ENCODE results near the gene NADK.

GRCh38 chr1:1752636-1753606 is 25.3 kb downstream of the NADK start:
- TF ChIP-seq GABPA (IDR thresholded peaks at IDR 0.05; ENCODE audit: low read depth, low read length) = no peak
- no peak for TF ChIP-seq GABPA (CRISPR knock-in tag; IDR thresholded peaks at IDR 0.05; ENCODE audit: low read depth)
- TF ChIP-seq MTERF4 (CRISPR knock-in tag; IDR thresholded peaks at IDR 0.05) = no peak
- no peak for TF ChIP-seq YY1 (IDR thresholded peaks at IDR 0.05; ENCODE audit: insufficient read depth, insufficient replicate concordance, low read depth, low read length)
- TF ChIP-seq ZBTB49 (CRISPR knock-in tag; IDR thresholded peaks at IDR 0.05; ENCODE audit: borderline replicate concordance) = no peak
- TF ChIP-seq REST (IDR thresholded peaks at IDR 0.05; ENCODE audit: borderline replicate concordance in 1 of 2, low read depth in 1 of 2, low read length in 2 of 2) = no peak
- no peak for TF ChIP-seq ZNF660 (CRISPR knock-in tag; IDR thresholded peaks at IDR 0.05; ENCODE audit: borderline replicate concordance, low read depth)

Measured in HepG2 (cell line).